GM12874 (cell line): Measurements from ENCODE around the gene RBM39.

ENCODE experiments used
- TF ChIP-seq, protein P1 (sequence below): IDR thresholded peaks from 2 replicates; pipeline ENCODE4 v1.5.1; 2011; ENCODE audit warnings: low read depth, mild to moderate bottlenecking, control low read depth, low read length, moderate library complexity; ENCODE audit not compliant: insufficient read depth

RBM39 gene

DNA sequence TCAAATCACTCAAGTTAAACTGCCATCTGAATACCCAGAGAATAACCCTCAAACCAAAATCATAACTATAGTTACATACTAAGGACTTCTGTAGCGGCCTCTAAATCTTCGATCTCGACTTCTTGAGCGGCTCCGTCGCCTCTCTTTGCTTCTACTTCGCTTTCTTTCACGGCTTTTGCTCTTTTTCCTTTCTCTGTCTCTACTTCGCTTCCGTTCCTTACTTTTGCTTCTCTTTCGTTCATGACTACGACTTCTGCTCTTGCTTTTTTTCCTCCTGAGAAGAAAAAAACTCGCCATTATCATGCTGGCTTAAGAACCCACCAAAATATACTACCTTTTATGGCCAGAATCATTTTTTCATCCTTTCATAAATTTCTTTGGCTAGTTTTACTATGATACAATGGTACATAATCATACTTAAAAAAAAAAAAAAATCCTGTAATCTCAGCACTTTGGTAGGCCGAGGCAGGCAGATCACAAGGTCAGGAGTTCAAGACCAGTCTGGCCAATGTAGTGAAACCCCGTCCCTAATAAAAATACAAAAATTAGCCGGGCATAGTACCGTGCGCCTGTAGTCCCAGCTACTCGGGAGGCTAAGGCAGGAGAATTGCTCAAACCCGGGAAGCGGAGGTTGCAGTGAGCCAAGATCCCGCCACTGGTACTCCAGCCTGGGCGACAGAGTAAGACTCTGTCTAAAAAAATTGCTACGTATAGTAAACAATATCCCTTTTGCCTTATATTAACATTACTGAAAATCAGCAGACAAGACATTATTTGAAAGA lies 10.0 kb downstream of the RBM39 start:
- TF ChIP-seq, protein P1, sequence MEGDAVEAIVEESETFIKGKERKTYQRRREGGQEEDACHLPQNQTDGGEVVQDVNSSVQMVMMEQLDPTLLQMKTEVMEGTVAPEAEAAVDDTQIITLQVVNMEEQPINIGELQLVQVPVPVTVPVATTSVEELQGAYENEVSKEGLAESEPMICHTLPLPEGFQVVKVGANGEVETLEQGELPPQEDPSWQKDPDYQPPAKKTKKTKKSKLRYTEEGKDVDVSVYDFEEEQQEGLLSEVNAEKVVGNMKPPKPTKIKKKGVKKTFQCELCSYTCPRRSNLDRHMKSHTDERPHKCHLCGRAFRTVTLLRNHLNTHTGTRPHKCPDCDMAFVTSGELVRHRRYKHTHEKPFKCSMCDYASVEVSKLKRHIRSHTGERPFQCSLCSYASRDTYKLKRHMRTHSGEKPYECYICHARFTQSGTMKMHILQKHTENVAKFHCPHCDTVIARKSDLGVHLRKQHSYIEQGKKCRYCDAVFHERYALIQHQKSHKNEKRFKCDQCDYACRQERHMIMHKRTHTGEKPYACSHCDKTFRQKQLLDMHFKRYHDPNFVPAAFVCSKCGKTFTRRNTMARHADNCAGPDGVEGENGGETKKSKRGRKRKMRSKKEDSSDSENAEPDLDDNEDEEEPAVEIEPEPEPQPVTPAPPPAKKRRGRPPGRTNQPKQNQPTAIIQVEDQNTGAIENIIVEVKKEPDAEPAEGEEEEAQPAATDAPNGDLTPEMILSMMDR: no peak

DNA sequence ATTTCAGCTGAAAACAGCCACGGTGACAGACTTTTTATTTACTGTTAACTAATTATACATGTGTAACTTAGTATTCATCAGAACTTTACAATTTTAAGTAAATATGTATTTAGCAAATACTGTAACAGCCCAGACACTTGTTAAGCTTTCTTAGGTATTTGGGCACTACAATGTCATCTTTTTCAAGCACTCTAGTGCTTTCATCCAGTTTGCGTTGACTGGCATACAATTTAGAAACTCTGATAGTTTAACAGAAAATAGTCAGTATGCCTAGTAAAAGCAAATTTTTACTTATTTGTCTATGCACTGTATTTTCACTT lies 10.6 kb downstream of the RBM39 start:
- TF ChIP-seq, protein P1: no peak

DNA sequence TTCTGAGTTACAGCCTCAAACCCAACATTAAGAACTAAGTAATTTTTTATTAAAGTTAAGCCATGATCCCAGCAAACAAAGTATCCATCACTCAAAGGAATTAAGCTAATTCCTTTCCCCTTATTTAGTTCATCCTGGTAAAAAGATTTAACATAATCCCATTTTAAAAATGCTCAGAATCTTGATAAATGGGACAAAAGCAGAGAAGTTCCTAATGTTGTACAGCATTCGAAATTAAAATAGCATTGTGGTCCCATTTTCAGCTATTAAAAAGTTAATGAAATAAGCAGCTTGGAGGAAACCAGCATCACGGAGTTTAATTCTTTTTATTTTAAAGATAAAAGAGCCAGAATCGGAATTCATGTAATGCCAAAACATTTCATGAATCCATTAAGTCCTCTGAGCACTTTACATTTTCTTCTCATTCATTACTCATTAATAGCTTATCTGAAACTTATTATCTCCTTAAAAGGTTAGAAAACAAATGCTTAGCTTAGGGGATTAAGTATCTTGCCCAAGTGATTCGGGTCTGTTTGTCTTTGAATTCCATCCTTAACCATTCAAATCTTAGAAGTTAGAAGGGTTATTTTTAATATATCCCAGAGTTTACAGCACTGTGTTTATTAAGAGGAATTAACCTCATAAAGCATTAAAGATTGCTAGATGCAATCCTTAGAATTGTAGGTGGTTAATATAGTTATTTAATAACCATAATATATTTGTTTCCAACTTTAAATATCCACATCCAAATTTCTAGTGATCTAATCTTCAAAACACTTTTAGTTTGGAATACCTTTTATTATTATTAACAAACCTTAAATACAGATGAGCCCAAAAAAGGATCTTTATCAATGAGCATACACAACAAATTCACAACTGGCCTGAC lies 11.2 kb downstream of the RBM39 start:
- TF ChIP-seq, protein P1: no peak

DNA sequence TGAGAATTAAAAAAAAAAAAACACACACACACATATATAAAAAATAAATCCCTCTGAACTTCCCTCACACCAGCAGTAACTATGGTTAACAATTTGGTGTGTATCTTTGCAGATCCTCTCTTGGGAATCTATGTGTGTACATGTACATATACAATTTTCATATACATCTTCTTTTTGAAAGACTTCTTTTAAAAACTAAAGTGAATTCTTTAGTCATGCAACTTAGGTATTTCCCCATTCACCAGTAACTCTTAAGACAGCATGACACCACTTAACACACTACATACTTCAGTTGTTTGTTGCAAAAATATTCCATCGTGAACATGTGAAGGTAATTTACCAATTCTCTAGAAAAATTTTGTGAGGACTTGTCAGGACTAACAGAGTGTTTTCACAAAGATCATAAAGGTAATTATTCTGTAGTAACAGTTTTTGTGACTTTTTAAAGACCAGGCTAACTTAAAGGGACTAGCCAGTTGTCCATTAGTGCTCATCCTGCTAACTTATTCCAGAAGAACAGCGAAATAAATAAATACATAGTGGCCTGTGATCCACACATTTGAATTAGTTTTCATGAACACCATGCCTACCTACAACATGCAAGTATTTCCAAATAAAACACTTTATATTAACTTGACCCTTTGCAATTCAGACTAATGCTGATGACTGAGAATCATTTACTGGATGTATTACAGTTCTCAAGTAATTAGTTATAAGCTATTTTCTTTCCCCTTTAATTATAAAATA lies 12.1 kb downstream of the RBM39 start:
- TF ChIP-seq, protein P1: no peak

DNA sequence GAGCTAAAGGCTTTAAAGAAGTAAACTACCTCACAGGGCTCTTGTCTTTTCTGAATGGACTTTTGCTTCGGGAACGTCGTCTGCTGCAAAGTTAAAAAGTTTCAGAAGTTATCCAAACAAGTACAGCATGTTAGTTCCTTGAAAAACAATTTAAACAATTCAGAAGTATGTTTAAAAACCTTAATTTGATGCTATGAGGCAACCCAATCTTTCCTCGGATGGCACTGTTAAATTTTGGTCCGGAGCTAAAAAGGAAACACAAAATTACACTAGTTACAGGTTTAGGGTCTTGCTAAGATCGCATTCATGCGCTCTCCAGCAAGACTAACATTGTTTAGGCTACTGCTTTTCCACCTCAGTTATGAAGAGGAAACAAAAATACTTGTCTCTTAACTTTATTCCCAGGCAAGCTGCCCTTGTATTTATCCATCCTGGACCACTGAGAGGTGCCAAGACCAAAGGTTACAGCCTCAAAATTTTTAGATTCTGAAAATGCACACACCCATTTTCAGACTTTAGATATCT lies 12.7 kb downstream of the RBM39 start:
- TF ChIP-seq, protein P1: no peak

DNA sequence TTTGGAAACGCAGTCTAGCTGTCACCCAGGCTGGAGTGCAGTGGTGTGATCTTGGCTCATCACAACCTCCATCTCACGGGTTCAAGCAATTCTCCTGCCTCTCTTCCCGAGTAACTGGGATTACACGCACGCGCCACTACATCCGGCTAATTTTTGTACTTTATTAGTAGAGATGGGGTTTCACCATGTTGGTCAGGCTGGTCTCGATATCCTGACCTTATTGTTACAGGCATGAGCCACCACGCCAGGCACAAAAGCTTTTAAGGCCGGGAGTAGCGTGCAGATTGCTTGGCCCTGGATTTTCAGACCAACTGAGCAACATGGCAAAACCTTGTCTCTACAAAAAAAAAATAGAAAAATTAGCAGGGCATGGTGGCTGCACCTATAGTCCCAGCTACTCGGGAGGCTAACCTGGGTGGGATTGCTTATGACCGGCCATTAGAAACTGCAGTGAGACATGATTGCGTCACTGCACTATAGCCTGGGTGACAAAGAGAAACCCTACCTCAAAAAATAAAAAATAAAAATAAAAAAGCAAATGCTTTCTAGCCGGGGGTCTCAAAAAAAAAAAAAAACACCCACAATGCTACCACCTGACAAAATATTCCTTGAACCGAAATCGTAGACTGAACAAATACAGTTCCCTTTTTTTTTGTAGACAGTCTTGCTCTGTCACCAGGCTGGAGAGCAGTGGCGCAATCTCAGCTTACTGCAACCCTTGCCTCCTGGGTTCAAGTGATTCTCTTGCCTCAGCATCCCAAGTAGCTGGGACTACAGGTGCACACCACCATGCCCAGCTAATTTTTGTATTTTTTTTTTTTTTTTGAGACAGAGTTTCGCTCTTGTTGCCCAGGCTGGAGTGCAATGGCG lies 15.0 kb downstream of the RBM39 start:
- TF ChIP-seq, protein P1: no peak
